ENCODE data around the gene LGALS8.
"Not testable (repeated sequence)": the region's sequence is repeated elsewhere in the genome, so short reads cannot be mapped to it uniquely, and the experiment has no call there.

The LGALS8 gene

DNA sequence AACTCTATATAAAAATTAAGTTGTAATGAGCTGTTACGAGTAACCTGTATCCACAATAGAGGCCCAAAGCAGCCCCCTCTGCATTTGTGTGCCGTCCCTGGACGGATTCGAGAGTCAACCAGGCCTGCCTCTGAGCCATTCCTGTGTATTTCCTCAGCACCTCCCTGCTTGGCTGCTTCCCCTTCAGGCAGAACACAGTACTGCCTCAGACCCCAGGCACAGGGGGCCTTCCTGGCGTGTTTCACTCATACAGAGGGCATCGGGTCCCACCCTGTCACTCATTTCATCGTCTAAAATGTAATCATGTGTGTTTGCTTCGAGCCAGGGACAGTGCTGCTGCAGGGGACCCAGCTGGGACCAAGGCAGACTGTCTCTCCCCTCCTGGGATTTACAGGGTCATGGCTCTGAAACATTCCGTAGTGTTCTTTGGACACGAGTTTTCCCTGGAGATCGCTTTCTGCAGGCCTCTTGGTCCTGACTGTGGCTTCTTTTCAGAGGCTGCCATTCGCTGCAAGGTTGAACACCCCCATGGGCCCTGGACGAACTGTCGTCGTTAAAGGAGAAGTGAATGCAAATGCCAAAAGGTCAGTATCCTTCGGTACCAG lies 19.4 kb downstream of the LGALS8 start:
- DNase-seq, result no peak

GRCh38 chr1:236545621-236546169 lies 21.9 kb downstream of the LGALS8 start:
- peak; percentile 28 for DNase-seq

GRCh38 chr1:236548452-236548851 lies 24.7 kb downstream of the LGALS8 start:
- DNase-seq, result no peak

DNA sequence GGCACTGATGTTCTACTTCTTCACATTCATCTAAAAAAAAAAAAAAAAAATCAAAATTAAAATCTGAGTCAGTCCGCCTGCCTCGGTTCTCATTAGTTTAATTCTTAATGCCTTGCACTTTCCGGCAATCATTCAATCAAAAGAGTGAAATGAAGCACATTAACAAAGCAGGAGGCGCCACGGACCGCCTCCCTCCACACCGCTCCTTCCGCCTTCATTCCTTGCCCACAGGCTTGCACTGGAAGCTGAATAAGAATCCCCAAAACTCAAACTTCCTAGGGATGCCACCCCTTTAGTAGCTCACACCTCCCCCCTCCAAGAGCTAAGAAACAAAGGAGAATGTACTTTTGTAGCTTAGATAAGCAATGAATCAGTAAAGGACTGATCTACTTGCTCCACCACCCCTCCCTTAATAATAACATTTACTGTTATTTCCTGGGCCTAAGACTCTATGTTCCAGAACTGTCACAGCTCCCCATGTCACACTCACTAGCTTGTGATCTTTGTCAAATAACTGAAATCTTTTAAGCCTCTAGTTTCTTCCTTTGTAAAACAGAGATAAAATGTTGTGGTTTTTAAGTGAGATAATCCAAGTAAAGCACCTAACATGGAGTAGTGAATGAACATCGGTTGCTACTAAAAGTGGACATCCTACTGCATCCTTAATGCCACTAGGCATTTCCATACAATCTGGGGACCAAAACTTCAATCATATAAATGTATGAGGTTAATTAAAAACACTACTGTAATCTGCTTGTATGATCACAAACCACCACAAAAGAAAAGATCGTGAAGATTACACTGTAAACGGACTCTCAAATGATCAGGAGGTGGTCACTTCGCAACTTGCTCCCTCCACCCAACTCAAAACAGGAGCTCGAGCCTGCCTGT lies 27.4 kb downstream of the LGALS8 start:
- no peak for DNase-seq

DNA sequence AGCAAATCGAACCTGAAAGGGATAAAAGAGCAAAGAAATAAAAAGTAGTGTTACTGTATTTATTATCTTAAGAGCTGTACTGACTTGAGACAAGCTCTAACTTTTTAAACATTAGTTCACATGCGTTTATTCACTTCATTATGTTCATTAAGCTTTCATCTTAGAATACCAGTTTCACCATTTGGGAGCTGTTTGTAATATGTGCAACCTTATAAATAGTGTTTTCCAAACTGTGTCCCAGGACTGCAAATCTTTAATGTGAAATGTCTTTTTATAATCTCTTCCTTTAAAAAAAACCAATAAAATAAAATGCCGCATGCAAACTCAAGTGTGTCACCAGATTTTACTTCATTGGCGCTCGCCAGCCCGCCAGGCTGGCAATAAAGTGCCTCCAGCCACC lies 28.3 kb downstream of the LGALS8 start:
- DNase-seq, result no peak

GRCh38 chr1:236552901-236553300 lies 29.1 kb downstream of the LGALS8 start:
- DNase-seq, result no peak

DNA sequence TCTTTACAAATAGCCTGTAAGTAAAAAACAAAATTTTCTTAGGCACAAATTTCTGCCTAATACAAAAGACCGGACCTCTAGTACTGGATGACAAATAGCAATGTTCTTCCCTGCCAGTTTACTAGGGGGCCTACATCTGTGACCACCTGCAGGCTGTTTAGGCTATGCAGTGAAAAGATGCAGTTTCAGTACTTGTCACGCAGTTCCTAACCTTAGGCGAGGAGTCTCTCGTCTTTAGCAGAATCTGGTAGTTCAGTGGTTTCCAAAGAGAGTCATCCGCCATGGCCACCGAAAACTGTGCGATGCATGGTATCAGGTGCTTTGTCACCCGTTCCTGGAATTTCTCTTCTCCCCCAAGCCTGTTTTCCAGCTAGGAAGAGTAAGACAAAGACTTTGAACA lies 29.6 kb downstream of the LGALS8 start:
- no peak for DNase-seq

GRCh38 chr1:236556606-236557005 lies 32.8 kb downstream of the LGALS8 start:
- DNase-seq, result no peak

- no peak for DNase-seq
Observed at GRCh38 chr1:236558081-236558480, 34.3 kb downstream of the LGALS8 start.

DNA sequence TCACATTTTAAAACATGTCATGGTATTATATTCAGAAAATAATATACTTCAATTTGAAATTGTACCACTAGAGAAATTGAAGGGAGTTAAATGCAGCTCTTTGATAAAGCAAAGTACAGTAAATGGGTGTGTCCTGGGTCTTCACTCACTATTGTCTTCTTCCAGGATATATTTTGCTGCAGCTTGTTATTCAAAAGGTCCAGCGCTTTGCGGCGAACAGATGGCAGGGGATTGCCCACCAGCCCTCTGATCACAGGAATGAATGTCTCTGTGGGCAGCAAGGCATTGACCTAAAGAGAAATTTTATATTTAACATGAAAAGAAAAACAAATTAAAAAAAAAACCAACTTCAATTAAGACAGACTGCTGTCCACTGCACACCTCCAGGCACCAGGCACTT lies 35.1 kb downstream of the LGALS8 start:
- no peak for DNase-seq

- no peak for DNase-seq
Observed at GRCh38 chr1:236560213-236560771, 36.5 kb downstream of the LGALS8 start.

DNA sequence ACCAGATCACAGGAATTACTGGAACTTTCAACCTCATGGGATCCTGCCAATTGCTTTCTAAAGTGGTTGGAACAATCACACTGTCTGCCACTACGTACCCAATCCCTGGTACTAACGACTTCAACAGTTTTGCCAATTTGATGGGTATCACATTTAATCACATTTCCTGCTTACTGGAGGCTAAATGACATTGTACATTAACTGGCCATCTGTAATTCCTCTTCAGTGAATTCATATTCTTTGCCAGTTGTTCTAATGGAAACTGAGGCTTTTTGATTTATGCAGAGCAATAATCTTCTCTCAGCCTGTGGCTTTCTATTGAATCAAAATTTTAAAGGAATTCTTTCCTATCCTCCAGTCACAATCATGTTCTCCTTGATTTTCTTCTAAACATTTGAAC lies 38.2 kb downstream of the LGALS8 start:
- no peak for DNase-seq

GRCh38 chr1:236565530-236565929 lies 41.7 kb downstream of the LGALS8 start:
- no peak for DNase-seq

DNA sequence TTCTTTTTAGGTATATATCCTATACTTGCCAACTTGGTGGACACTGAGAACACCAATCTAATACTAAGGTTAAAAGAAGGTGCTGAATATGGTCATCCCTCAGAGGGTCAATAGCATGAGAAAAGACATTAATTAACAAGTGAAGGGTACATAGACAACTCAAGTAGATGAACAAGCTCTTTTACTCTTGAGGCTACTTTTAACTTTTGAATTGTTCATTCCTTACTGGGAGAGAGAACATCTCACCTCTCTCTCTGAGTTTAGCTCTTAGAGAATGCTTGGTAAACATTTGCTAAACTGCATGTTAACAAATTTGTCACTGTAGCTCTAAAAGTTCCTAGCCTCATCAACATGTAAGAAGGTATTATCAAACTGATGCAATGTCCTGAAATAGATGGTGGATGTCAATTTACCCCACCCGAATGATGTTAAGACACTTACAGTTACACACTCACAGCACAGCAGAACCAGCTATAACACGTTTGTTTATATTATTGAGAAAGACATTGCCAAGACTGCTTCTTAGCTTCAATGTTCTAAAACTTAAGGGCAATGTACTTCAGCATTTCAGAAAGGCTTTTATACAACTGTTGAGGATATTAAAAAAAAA lies 44.6 kb downstream of the LGALS8 start:
- no peak for DNase-seq

DNA sequence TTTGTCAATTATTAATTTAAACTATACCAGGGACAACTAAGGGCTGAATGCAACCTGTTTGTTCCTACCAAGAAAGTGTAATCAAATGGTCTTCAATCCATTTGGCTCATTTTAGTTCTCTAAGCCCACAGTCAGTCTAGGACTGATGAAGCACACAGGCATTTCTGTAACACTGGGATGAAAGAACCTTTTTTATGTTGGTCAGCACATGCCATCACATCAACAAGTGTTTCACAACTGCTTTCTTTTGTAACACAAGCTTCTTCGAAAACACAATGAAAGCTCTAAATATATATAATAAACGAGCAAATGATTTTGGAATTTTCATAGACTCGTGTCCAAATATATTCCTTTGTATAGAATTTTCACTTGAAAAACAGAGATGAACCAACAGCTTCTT lies 51.7 kb downstream of the LGALS8 start:
- DNase-seq, result no peak

DNA sequence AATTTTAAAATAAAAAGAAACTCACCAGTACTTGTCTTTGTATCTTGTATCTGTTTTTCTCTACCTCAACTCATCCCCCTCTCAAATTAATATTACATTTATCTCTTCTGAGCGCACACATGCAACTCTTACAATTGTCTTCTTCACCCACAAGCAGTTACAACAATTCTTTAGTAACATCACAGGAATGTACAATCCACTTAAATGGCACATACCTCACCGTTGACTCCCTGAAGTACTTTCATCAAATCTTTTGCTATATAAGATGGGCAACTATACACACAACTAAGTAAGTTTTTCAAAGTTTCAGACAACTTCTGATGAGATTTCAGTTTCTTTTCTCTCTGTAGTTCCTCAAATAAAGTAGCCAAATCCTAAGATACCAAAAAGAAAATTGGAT lies 52.2 kb downstream of the LGALS8 start:
- no peak for DNase-seq

- DNase-seq, result not testable (repeated sequence)
Observed at GRCh38 chr1:236577041-236577440, 53.3 kb downstream of the LGALS8 start.

DNA sequence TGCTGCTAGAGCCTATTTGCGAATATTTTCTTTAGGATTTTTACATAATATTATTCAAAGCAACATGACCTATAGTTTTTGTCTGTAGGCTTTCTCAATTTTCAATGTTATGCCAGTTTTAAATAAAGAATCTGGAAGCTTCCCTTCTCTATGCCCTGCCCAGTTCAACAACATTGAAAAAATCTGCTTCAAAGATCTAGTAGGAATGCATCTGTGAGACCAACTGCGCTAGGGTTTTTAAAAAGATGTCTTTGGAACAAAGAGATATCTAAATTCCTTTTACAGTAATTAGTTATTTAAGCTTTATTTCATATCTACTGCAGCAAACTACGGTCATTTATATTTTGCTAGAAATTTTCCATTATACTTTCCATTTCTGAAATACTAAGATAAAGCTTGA lies 54.9 kb downstream of the LGALS8 start:
- no peak for DNase-seq

- DNase-seq, result not testable (repeated sequence)
Observed at GRCh38 chr1:236580404-236580803, 56.6 kb downstream of the LGALS8 start.

- no peak for DNase-seq
Observed at GRCh38 chr1:236581528-236581927, 57.7 kb downstream of the LGALS8 start.

GRCh38 chr1:236589531-236589930 lies 65.7 kb downstream of the LGALS8 start:
- DNase-seq, result no peak

- no peak for DNase-seq
Observed at GRCh38 chr1:236590553-236591150, 66.9 kb downstream of the LGALS8 start.

DNA sequence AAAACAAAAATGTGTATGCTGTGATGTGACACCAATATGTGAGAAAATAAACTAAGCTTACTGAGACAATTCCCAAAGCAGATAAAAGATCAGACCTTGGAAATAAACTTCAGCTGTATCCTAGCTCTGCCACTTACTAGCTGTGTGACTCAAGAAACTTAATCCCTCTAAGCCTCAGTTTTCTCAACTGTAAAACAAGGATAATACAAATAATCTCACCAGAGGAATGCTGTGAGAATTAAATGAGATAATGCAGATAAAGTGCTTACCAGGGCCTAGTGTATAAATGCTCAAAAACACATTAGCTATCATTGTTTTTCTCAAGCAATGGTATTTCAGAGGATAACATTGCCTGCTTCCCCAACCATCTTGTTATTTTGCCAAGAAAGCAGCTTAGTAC lies 78.4 kb downstream of the LGALS8 start:
- DNase-seq, result no peak

Data from CD4-positive, alpha-beta T cell treated with Interleukin-17A for 1 hour (primary cell).